ENCODE results near the gene PACS2. TPM values are rescaled to one million over a fixed set of nuclear protein-coding genes. Genes with fewer than 3 reads are reported as not detected.

The PACS2 gene
- total RNA-seq, 1 experiment from 2014 or later: 100 TPM

GRCh38 chr14:105398726-105399465 is 84.3 kb downstream of the PACS2 start (continued):
- TF ChIP-seq ZNF512 (CRISPR knock-in tag; IDR thresholded peaks at IDR 0.05; ENCODE audit: borderline replicate concordance) (no peak), ZNF671 (CRISPR knock-in tag; IDR thresholded peaks at IDR 0.05) (no peak), JAZF1 (CRISPR knock-in tag; IDR thresholded peaks at IDR 0.05) (no peak), MYBL2 (CRISPR knock-in tag; IDR thresholded peaks at IDR 0.05) (peak; percentile 78), ZNF232 (CRISPR knock-in tag; IDR thresholded peaks at IDR 0.05) (no peak), CTCF (IDR thresholded peaks at IDR 0.05) (no peak), AR (CRISPR knock-in tag; IDR thresholded peaks at IDR 0.05) (no peak), ARID4B (CRISPR knock-in tag; IDR thresholded peaks at IDR 0.05; ENCODE audit: borderline replicate concordance) (no peak; the same call in 1 of the 2 replicates), ZNF121 (CRISPR knock-in tag; IDR thresholded peaks at IDR 0.05) (peak; percentile 39; the same call in 1 of the 2 replicates), CREM (CRISPR knock-in tag; IDR thresholded peaks at IDR 0.05) (no peak), FOXJ3 (CRISPR knock-in tag; IDR thresholded peaks at IDR 0.05; ENCODE audit: borderline replicate concordance) (peak; percentile 43; the same call in 1 of the 2 replicates), ZNF263 (CRISPR knock-in tag; IDR thresholded peaks at IDR 0.05; ENCODE audit: low read depth) (peak; percentile 61; the same call in 1 of the 2 replicates), MAX (CRISPR knock-in tag; IDR thresholded peaks at IDR 0.05) (peak; percentile 83), NR3C1 (CRISPR knock-in tag; conservative IDR thresholded peaks at IDR 0.05; ENCODE audit: low read depth) (no peak), PRDM15 (CRISPR knock-in tag; IDR thresholded peaks at IDR 0.05) (no peak), TEAD1 (CRISPR knock-in tag; IDR thresholded peaks at IDR 0.05) (no peak), E2F5 (CRISPR knock-in tag; IDR thresholded peaks at IDR 0.05) (no peak; the same call in 1 of the 2 replicates), CREB1 (CRISPR knock-in tag; IDR thresholded peaks at IDR 0.05) (peak; percentile 66; the same call in 1 of the 2 replicates), ESRRA (CRISPR knock-in tag; IDR thresholded peaks at IDR 0.05; ENCODE audit: borderline replicate concordance) (no peak; the same call in 1 of the 2 replicates)
